SK-N-SH (cell line): Measurements from ENCODE around the gene DHRS9.

Source experiments
- MAX ChIP-seq: IDR thresholded peaks from 2 replicates; pipeline ENCODE4 v1.4.0; 2012; ENCODE audit warnings: low read depth
- POLR2AphosphoS5 ChIP-seq: IDR thresholded peaks from 2 replicates; pipeline ENCODE4 v1.6.1; 2012; ENCODE audit warnings: low read depth, low read length

- TF ChIP-seq MAX (no peak), POLR2AphosphoS5 (no peak)
Measured at GRCh38 chr2:169094676-169095075, 25.3 kb downstream of the DHRS9 start.
